HT1080 (cell line): ENCODE results near the gene PCDHGA4. TPM values are rescaled to one million over a fixed set of nuclear protein-coding genes. Genes with fewer than 3 reads are reported as not detected.
"Not testable (repeated sequence)": the region's sequence is repeated elsewhere in the genome, so short reads cannot be mapped to it uniquely, and the experiment has no call there.

Experiments
- DNase-seq: peaks from one replicate; pipeline ENCODE4 v3.0.0-alpha.2; 2015; ENCODE audit warnings: low read depth
- polyA plus RNA-seq, 2 experiments: library from polyadenylated mRNA; depleted of rRNA; stranded (reverse); fragments of >200 nt; gene quantifications; 2 replicates each; pipeline ENCODE4 v1.2.3, GENCODE V29; 2015
- total RNA-seq: library from RNA; depleted of rRNA; stranded (reverse); fragments of >200 nt; shearing (Covaris generic); gene quantifications from 2 replicates; pipeline ENCODE4 v1.2.3, GENCODE V29; 2014; rRNA removed

Gene PCDHGA4
- total RNA-seq: 0.71 and 0.73 TPM in 2 replicates
- polyA plus RNA-seq (2015; cell fraction: cytosol; rRNA removed): 0.40 and 0.53 TPM in 2 replicates
- polyA plus RNA-seq (2015; cell fraction: nucleus; rRNA removed): 2.1 and 2.3 TPM in 2 replicates

- DNase-seq: no peak
Measured at GRCh38 chr5:141354900-141355469, at the start of gene PCDHGA4. Gene PCDHGA4, plus strand, starts transcription at chr5:141355021. Its CDS starts 87 bp downstream, at chr5:141355108.

GRCh38 chr5:141306630-141307029 is 48.2 kb upstream of the PCDHGA4 start:
- no peak for DNase-seq

- no peak for DNase-seq
Measured at GRCh38 chr5:141313711-141314110, 41.1 kb upstream of the PCDHGA4 start.

GRCh38 chr5:141316963-141317362 is 37.9 kb upstream of the PCDHGA4 start:
- DNase-seq: not testable (repeated sequence)

GRCh38 chr5:141319202-141319601 is 35.6 kb upstream of the PCDHGA4 start:
- no peak for DNase-seq

- DNase-seq: no peak
Measured at GRCh38 chr5:141319699-141320098, 35.1 kb upstream of the PCDHGA4 start.

- DNase-seq: peak; percentile 78
Measured at GRCh38 chr5:141320225-141321169, 34.3 kb upstream of the PCDHGA4 start, which contains the start of gene TAF7. Gene TAF7, minus strand, starts transcription at chr5:141320784. Its CDS starts 740 bp downstream, at chr5:141320044.

GRCh38 chr5:141322261-141322660 is 32.6 kb upstream of the PCDHGA4 start:
- no peak for DNase-seq

GRCh38 chr5:141326088-141326854 is 28.6 kb upstream of the PCDHGA4 start:
- DNase-seq: peak; percentile 40

GRCh38 chr5:141328231-141328630 is 26.6 kb upstream of the PCDHGA4 start:
- DNase-seq: no peak

- peak; percentile 45 for DNase-seq
Measured at GRCh38 chr5:141330299-141331080, 24.3 kb upstream of the PCDHGA4 start, which contains the start of gene PCDHGA1. Gene PCDHGA1, plus strand, starts transcription at chr5:141330514.

- not testable (repeated sequence) for DNase-seq
Measured at GRCh38 chr5:141332571-141332970, 22.2 kb upstream of the PCDHGA4 start.

GRCh38 chr5:141338538-141339306 is 16.1 kb upstream of the PCDHGA4 start, which contains the start of gene PCDHGA2:
Gene PCDHGA2, plus strand, starts transcription at chr5:141338760.
- DNase-seq: peak; percentile 36

- not testable (repeated sequence) for DNase-seq
Measured at GRCh38 chr5:141340781-141341354, 14.0 kb upstream of the PCDHGA4 start.

GRCh38 chr5:141342773-141343172 is 12.0 kb upstream of the PCDHGA4 start:
- DNase-seq: no peak

- DNase-seq: peak; percentile 34
Measured at GRCh38 chr5:141343242-141343952, 11.4 kb upstream of the PCDHGA4 start, which contains the start of gene PCDHGA3. Gene PCDHGA3, plus strand, starts transcription at chr5:141343829. Its CDS starts 205 bp downstream, at chr5:141344034.

- no peak for DNase-seq
Measured at GRCh38 chr5:141343953-141344463, 10.8 kb upstream of the PCDHGA4 start.

- DNase-seq: no peak
Measured at GRCh38 chr5:141345327-141345726, 9.5 kb upstream of the PCDHGA4 start.
